Hypothalamus (tissue), 51 donors: ENCODE results near the gene NKAP.

Source experiments
- DNase-seq, 51 donors: peaks; one replicate each; lab custom pipeline; 2025; lab: John Stamatoyannopoulos, UW

NKAP gene

GRCh38 chrX:119871245-119871598, 72.3 kb downstream of the NKAP start:
- DNase-seq, result peak in 13 of 51 donors; percentile 0 to 51 (median 32)
